Esophagus muscularis mucosa (tissue), 3 donors: ENCODE measurements around the gene HAO2.

Source experiments
- CTCF ChIP-seq, 3 experiments: fragments of 200-600 bp in 2 of 3; fragments of 450-650 bp in 1 of 3; sonication (generic) in 2 of 3; IDR thresholded peaks; one replicate each; pipeline ENCODE4 v1.5.1; 2017 to 2019; ENCODE audit warnings: antibody characterized with exemption in 3 of 3, mild to moderate bottlenecking in 2 of 3, moderate library complexity in 1 of 3
- POLR2A ChIP-seq: fragments of 450-650 bp; IDR thresholded peaks from one replicate; pipeline ENCODE4 v1.6.1; 2017; ENCODE audit warnings: antibody characterized with exemption, moderate library complexity, mild to moderate bottlenecking, low read depth

GRCh38 chr1:119391749-119392148, 23.2 kb downstream of the HAO2 start:
- TF ChIP-seq CTCF (IDR thresholded peaks at IDR 0.05) (no peak), POLR2A (no peak)
